Natural killer cell treated with Interleukin-12 subunit alpha and Interleukin-12 subunit beta and Interleukin-15 and Interleukin-18, amount 100 ng/mL, for 72 hours (primary cell): Measurements from ENCODE around the gene PPM1H. TPM values are rescaled to one million over a fixed set of nuclear protein-coding genes. Genes with fewer than 3 reads are reported as not detected.
A peak's percentile ranks its signal among the peaks of the same experiment; 100 is the strongest.

Experiments used
- ATAC-seq, 2 donors: fragments of 150-1000 bp; cut with Tn5 transposase in 1 of 2; sonication (Bioruptor Pico), chemical (Tn5 transposase) in 1 of 2; 2 replicates each; pipeline ENCODE4 v1.10.0; 2021
- DNase-seq: peaks from one replicate; pipeline ENCODE4 v3.0.0; 2022; ENCODE audit warnings: low spot score
- H3K27ac Mint-ChIP-seq, 2 donors: 1 replicate in 1 of 2; 2 replicates in 1 of 2; pipeline ENCODE4 v1.8.0; 2022; ENCODE audit warnings: mixed read lengths in 2 of 2, mild to moderate bottlenecking in 1 of 2, moderate library complexity in 1 of 2
- H3K27me3 Mint-ChIP-seq, 2 donors: 1 replicate in 1 of 2; 2 replicates in 1 of 2; pipeline ENCODE4 v1.8.0; 2022; ENCODE audit warnings: mixed read lengths in 2 of 2
- H3K36me3 Mint-ChIP-seq: one replicate; pipeline ENCODE4 v1.8.0; 2022; ENCODE audit warnings: mixed read lengths
- H3K4me1 Mint-ChIP-seq, 2 donors: 1 replicate in 1 of 2; 2 replicates in 1 of 2; pipeline ENCODE4 v1.8.0; 2022; ENCODE audit warnings: low read depth in 2 of 2, mixed read lengths in 2 of 2, mild to moderate bottlenecking in 1 of 2
- H3K4me3 Mint-ChIP-seq: one replicate; pipeline ENCODE4 v1.8.0; 2022; ENCODE audit warnings: mixed read lengths
- H3K9me3 Mint-ChIP-seq: 2 replicates; pipeline ENCODE4 v1.8.0; 2022; ENCODE audit warnings: mixed read lengths
- total RNA-seq, 2 donors: library from RNA; stranded (reverse); gene quantifications; one replicate each; pipeline ENCODE4 v1.2.3, GENCODE V29; 2022

PPM1H gene
- total RNA-seq, 2 donors from 2014 or later: 0.38 TPM; not detected in 1

- no peak for ATAC-seq
- no peak for DNase-seq
- Mint-ChIP-seq H3K27me3 (no peaks in the 10 kb centered on the region), H3K36me3 (no peaks in the 10 kb centered on the region), H3K4me1 (peaks cover 21 to 43% of the 10 kb centered on the region in 2 donors), H3K27ac (peak overlapping the region in 1 of 2 donors; percentile 63), H3K4me3 (no peak overlapping the region), H3K9me3 (no peaks in the 10 kb centered on the region)
Observed at GRCh38 chr12:62606654-62607053, 328.3 kb downstream of the PPM1H start.

GRCh38 chr12:62605981-62606380, 329.0 kb downstream of the PPM1H start:
- H3K36me3 Mint-ChIP-seq: no peaks in the 10 kb centered on the region
- H3K9me3 Mint-ChIP-seq: no peaks in the 10 kb centered on the region
- DNase-seq: no peak
- H3K4me3 Mint-ChIP-seq: no peak overlapping the region
- H3K4me1 Mint-ChIP-seq: peaks cover 25 to 50% of the 10 kb centered on the region in 2 donors
- H3K27ac Mint-ChIP-seq: peak overlapping the region in 1 of 2 donors; percentile 97
- ATAC-seq: no peak
- no peaks in the 10 kb centered on the region for H3K27me3 Mint-ChIP-seq

GRCh38 chr12:62604871-62605270, 330.1 kb downstream of the PPM1H start:
- Mint-ChIP-seq H3K9me3 (no peaks in the 10 kb centered on the region), H3K4me3 (peak overlapping the region; percentile 91), H3K4me1 (peaks cover 30 to 56% of the 10 kb centered on the region in 2 donors), H3K27me3 (no peaks in the 10 kb centered on the region), H3K36me3 (no peaks in the 10 kb centered on the region), H3K27ac (peak overlapping the region; percentile 97 to 100)
- ATAC-seq (no peak), DNase-seq (no peak)

- H3K27me3 Mint-ChIP-seq: no peaks in the 10 kb centered on the region
- H3K36me3 Mint-ChIP-seq: no peaks in the 10 kb centered on the region
- H3K4me1 Mint-ChIP-seq: peaks cover 30 to 55% of the 10 kb centered on the region in 2 donors
- DNase-seq (no peak), ATAC-seq (no peak)
- H3K27ac Mint-ChIP-seq: peak overlapping the region; percentile 97 to 100
- H3K4me3 Mint-ChIP-seq: peak overlapping the region; percentile 91
- no peaks in the 10 kb centered on the region for H3K9me3 Mint-ChIP-seq
Observed at GRCh38 chr12:62604373-62604772, 330.6 kb downstream of the PPM1H start.

- H3K4me3 Mint-ChIP-seq: peak overlapping the region; percentile 91
- H3K36me3 Mint-ChIP-seq: no peaks in the 10 kb centered on the region
- H3K9me3 Mint-ChIP-seq: no peaks in the 10 kb centered on the region
- ATAC-seq: no peak
- H3K27ac Mint-ChIP-seq: peak overlapping the region; percentile 97 to 100
- H3K4me1 Mint-ChIP-seq: peaks cover 30 to 50% of the 10 kb centered on the region in 2 donors
- no peaks in the 10 kb centered on the region for H3K27me3 Mint-ChIP-seq
- peak; percentile 93 for DNase-seq
Observed at GRCh38 chr12:62603811-62604098, 331.2 kb downstream of the PPM1H start.

- Mint-ChIP-seq H3K27me3 (no peaks in the 10 kb centered on the region), H3K4me3 (peak overlapping the region; percentile 91), H3K9me3 (no peaks in the 10 kb centered on the region), H3K4me1 (peaks cover 30 to 50% of the 10 kb centered on the region in 2 donors), H3K27ac (peak overlapping the region; percentile 100), H3K36me3 (no peaks in the 10 kb centered on the region)
- ATAC-seq (peak; percentile 86 to 87), DNase-seq (peak; percentile 89)
Observed at GRCh38 chr12:62603061-62603810, 331.7 kb downstream of the PPM1H start.

GRCh38 chr12:62602255-62603060, 332.5 kb downstream of the PPM1H start:
- H3K9me3 Mint-ChIP-seq: no peaks in the 10 kb centered on the region
- H3K27me3 Mint-ChIP-seq: no peaks in the 10 kb centered on the region
- H3K36me3 Mint-ChIP-seq: no peaks in the 10 kb centered on the region
- peak overlapping the region; percentile 91 for H3K4me3 Mint-ChIP-seq
- H3K27ac Mint-ChIP-seq: peak overlapping the region; percentile 100
- DNase-seq (peak; percentile 93), ATAC-seq (peak; percentile 81 to 83)
- peaks cover 30 to 50% of the 10 kb centered on the region in 2 donors for H3K4me1 Mint-ChIP-seq

- H3K36me3 Mint-ChIP-seq: no peaks in the 10 kb centered on the region
- H3K27ac Mint-ChIP-seq: peak overlapping the region; percentile 100
- ATAC-seq (no peak), DNase-seq (no peak)
- H3K4me3 Mint-ChIP-seq: peak overlapping the region; percentile 91
- H3K4me1 Mint-ChIP-seq: peaks cover 30 to 46% of the 10 kb centered on the region in 2 donors
- no peaks in the 10 kb centered on the region for H3K27me3 Mint-ChIP-seq
- H3K9me3 Mint-ChIP-seq: no peaks in the 10 kb centered on the region
Observed at GRCh38 chr12:62601765-62602164, 333.2 kb downstream of the PPM1H start.

- peak overlapping the region; percentile 2 to 100 for H3K27ac Mint-ChIP-seq
- H3K4me1 Mint-ChIP-seq: peaks cover 19 to 28% of the 10 kb centered on the region in 2 donors
Observed at GRCh38 chr12:62599854-62600437, 335.0 kb downstream of the PPM1H start.

GRCh38 chr12:62598846-62599245, 336.1 kb downstream of the PPM1H start:
- no peak for DNase-seq
- ATAC-seq: no peak
- Mint-ChIP-seq H3K27me3 (no peaks in the 10 kb centered on the region), H3K4me1 (peaks cover 11 to 17% of the 10 kb centered on the region in 2 donors), H3K36me3 (no peaks in the 10 kb centered on the region), H3K9me3 (no peaks in the 10 kb centered on the region), H3K27ac (no peak overlapping the region), H3K4me3 (no peak overlapping the region)

More at GRCh38 chr12:62599854-62600437, 335.0 kb downstream of the PPM1H start:
- H3K9me3 Mint-ChIP-seq: no peaks in the 10 kb centered on the region
- ATAC-seq (no peak), DNase-seq (no peak)
- H3K4me3 Mint-ChIP-seq: no peak overlapping the region
- H3K36me3 Mint-ChIP-seq: no peaks in the 10 kb centered on the region
- no peaks in the 10 kb centered on the region for H3K27me3 Mint-ChIP-seq

- no peaks in the 10 kb centered on the region for H3K36me3 Mint-ChIP-seq
- DNase-seq: no peak
- H3K4me1 Mint-ChIP-seq: peaks cover 8 to 15% of the 10 kb centered on the region in 2 donors
- ATAC-seq: no peak
- H3K27ac Mint-ChIP-seq: no peak overlapping the region
- H3K4me3 Mint-ChIP-seq: no peak overlapping the region
- no peaks in the 10 kb centered on the region for H3K9me3 Mint-ChIP-seq
- H3K27me3 Mint-ChIP-seq: no peaks in the 10 kb centered on the region
Observed at GRCh38 chr12:62597253-62597652, 337.7 kb downstream of the PPM1H start.
